H1 (cell line): Measurements from ENCODE around the gene KLHL26. TPM values are rescaled to one million over a fixed set of nuclear protein-coding genes. Genes with fewer than 3 reads are reported as not detected.

ENCODE experiments used
- CTCF ChIA-PET: fragments of 300-600 bp; sonication (Branson Sonifier 250); formaldehyde crosslinking; loops from one replicate; lab custom pipeline; 2021; ENCODE audit not compliant: partially characterized antibody; lab: Charles Lee
- POLR2A ChIA-PET: fragments of 300-600 bp; sonication (Branson Sonifier 250); formaldehyde crosslinking; loops from one replicate; lab custom pipeline; 2021; ENCODE audit warnings: inconsistent platforms; ENCODE audit not compliant: partially characterized antibody; lab: Charles Lee
- DNase-seq, 2 experiments: peaks; one replicate each; pipeline versions ENCODE4 v3.0.0 to v3.0.0-alpha.2; 2010 to 2022; ENCODE audit warnings: low spot score in 2 of 2, low read depth in 1 of 2, mixed read lengths in 1 of 2
- FAIRE-seq: peaks from 2 replicates; lab custom pipeline; 2011; peaks lifted over from hg19 to GRCh38; lab: Jason Lieb, UNC
- H2AFZ ChIP-seq: 2 replicates; pipeline ENCODE4 v1.8.1; 2012; ENCODE audit warnings: low read length, inconsistent platforms
- H2AK5ac ChIP-seq: 2 replicates; pipeline ENCODE4 v1.6.1; 2013; ENCODE audit warnings: low read depth, low read length
- H2BK120ac ChIP-seq: replicated peaks from 2 replicates; pipeline ENCODE3; 2013; ENCODE audit warnings: low read depth, low read length, inconsistent platforms
- H2BK12ac ChIP-seq: 2 replicates; pipeline ENCODE4 v1.6.1; 2013; ENCODE audit warnings: low read depth, low read length
- H2BK15ac ChIP-seq: 2 replicates; pipeline ENCODE4 v1.6.1; 2013; ENCODE audit warnings: low read length
- H2BK20ac ChIP-seq: 2 replicates; pipeline ENCODE4 v1.6.1; 2013; ENCODE audit warnings: low read length
- H2BK5ac ChIP-seq: 2 replicates; pipeline ENCODE4 v1.6.1; 2013; ENCODE audit warnings: low read depth, low read length
- H3K14ac ChIP-seq: 2 replicates; pipeline ENCODE4 v1.6.1; 2013; ENCODE audit warnings: inconsistent platforms; ENCODE audit not compliant: insufficient read length
- H3K18ac ChIP-seq: 2 replicates; pipeline ENCODE4 v1.6.1; 2013; ENCODE audit warnings: low read length; ENCODE audit errors: extremely low read depth
- H3K23ac ChIP-seq: 2 replicates; pipeline ENCODE4 v1.6.1; 2013; ENCODE audit warnings: inconsistent platforms; ENCODE audit not compliant: insufficient read length
- H3K23me2 ChIP-seq: 2 replicates; pipeline ENCODE4 v1.6.1; 2013; ENCODE audit warnings: low read depth, low read length
- H3K27ac ChIP-seq: 2 replicates; pipeline ENCODE4 v1.6.1; 2011; ENCODE audit warnings: low read depth, low read length, inconsistent platforms
- H3K27me3 ChIP-seq, 4 experiments: replicated peaks in 1 of 4; 1 replicate in 1 of 4; 2 replicates in 3 of 4; pipeline versions ENCODE4 v1.6.1 to v1.8.1; 2011 to 2013; ENCODE audit warnings: low read length in 3 of 4, mild to moderate bottlenecking in 3 of 4, inconsistent platforms in 2 of 4, mixed read lengths in 2 of 4, moderate library complexity in 1 of 4; ENCODE audit not compliant: control insufficient read depth in 3 of 4, insufficient read depth in 3 of 4; ENCODE audit errors: extremely low read depth in 1 of 4
- H3K36me3 ChIP-seq, 4 experiments: 2 replicates each; pipeline versions ENCODE4 v1.6.1 to v1.8.1; 2011 to 2013; ENCODE audit warnings: mild to moderate bottlenecking in 4 of 4, low read length in 3 of 4, moderate library complexity in 2 of 4, control low read depth in 1 of 4, inconsistent platforms in 1 of 4; ENCODE audit not compliant: insufficient read depth in 4 of 4, control insufficient read depth in 2 of 4
- H3K4ac ChIP-seq: replicated peaks from 2 replicates; pipeline ENCODE3; 2013; ENCODE audit warnings: low read length, low read depth, mixed read lengths, inconsistent platforms; ENCODE audit not compliant: insufficient read length
- H3K4me1 ChIP-seq, 4 experiments: replicated peaks in 1 of 4; 1 replicate in 1 of 4; 2 replicates in 3 of 4; pipeline versions ENCODE4 v1.6.1 to v1.8.1; 2011 to 2013; ENCODE audit warnings: low read length in 3 of 4, inconsistent platforms in 2 of 4, mixed read lengths in 1 of 4; ENCODE audit not compliant: insufficient read depth in 4 of 4, control insufficient read depth in 3 of 4
- H3K4me2 ChIP-seq, 2 experiments: 2 replicates each; pipeline versions ENCODE4 v1.6.1 to v1.8.1; 2011 to 2013; ENCODE audit warnings: low read depth in 2 of 2, low read length in 2 of 2, control low read depth in 1 of 2, inconsistent platforms in 1 of 2, mild to moderate bottlenecking in 1 of 2; ENCODE audit not compliant: insufficient read depth in 1 of 2
- H3K4me3 ChIP-seq, 4 experiments: fragments of 200-600, 300-600 bp in 1 of 4; sonication (generic), shearing (Covaris generic), sonication (Bioruptor Twin) in 1 of 4; 2 replicates each; pipeline versions ENCODE4 v1.5.1 to v1.8.1; 2011 to 2016; ENCODE audit warnings: low read length in 4 of 4, low read depth in 3 of 4, control low read depth in 2 of 4, inconsistent platforms in 2 of 4, mild to moderate bottlenecking in 2 of 4, mixed read lengths in 1 of 4, moderate library complexity in 1 of 4; ENCODE audit not compliant: insufficient read depth in 2 of 4; ENCODE audit errors: extremely low read depth in 1 of 4
- H3K56ac ChIP-seq: replicated peaks from 2 replicates; pipeline ENCODE3; 2013; ENCODE audit warnings: low read depth, mild to moderate bottlenecking, mixed read lengths, low read length, inconsistent platforms; ENCODE audit not compliant: insufficient read length
- H3K79me1 ChIP-seq: 2 replicates; pipeline ENCODE4 v1.6.1; 2013; ENCODE audit warnings: low read depth, low read length, control low read depth
- H3K79me2 ChIP-seq, 2 experiments: 2 replicates each; pipeline versions ENCODE4 v1.6.1 to v1.8.1; 2012 to 2013; ENCODE audit warnings: low read length in 2 of 2, mild to moderate bottlenecking in 2 of 2, inconsistent platforms in 1 of 2; ENCODE audit not compliant: insufficient read depth in 2 of 2, control insufficient read depth in 1 of 2
- H3K9ac ChIP-seq, 4 experiments: replicated peaks in 1 of 4; 1 replicate in 1 of 4; 2 replicates in 3 of 4; pipeline versions ENCODE4 v1.6.1 to v1.8.1; 2011 to 2013; ENCODE audit warnings: low read depth in 3 of 4, low read length in 3 of 4, control low read depth in 2 of 4, mild to moderate bottlenecking in 2 of 4, moderate library complexity in 2 of 4, inconsistent platforms in 1 of 4; ENCODE audit errors: extremely low read depth in 1 of 4
- H3K9me3 ChIP-seq, 2 experiments: 2 replicates each; pipeline versions ENCODE4 v1.6.1 to v1.8.1; 2012 to 2013; ENCODE audit warnings: mild to moderate bottlenecking in 2 of 2, moderate library complexity in 2 of 2, control low read depth in 1 of 2, inconsistent platforms in 1 of 2, low read depth in 1 of 2, low read length in 1 of 2, mixed read lengths in 1 of 2; ENCODE audit not compliant: insufficient read depth in 2 of 2
- H4K20me1 ChIP-seq, 2 experiments: replicated peaks in 1 of 2; 2 replicates each; pipeline versions ENCODE3 to v1.8.1; 2011 to 2013; ENCODE audit warnings: inconsistent platforms in 2 of 2, low read length in 2 of 2, mild to moderate bottlenecking in 1 of 2; ENCODE audit not compliant: insufficient read depth in 2 of 2, control insufficient read depth in 1 of 2
- H4K5ac ChIP-seq: 2 replicates; pipeline ENCODE4 v1.6.1; 2013; ENCODE audit warnings: low read length, low read depth, mixed read lengths, inconsistent platforms; ENCODE audit not compliant: insufficient read length
- H4K8ac ChIP-seq: 2 replicates; pipeline ENCODE4 v1.8.0; 2013; ENCODE audit warnings: mild to moderate bottlenecking, moderate library complexity, low read length, inconsistent platforms; ENCODE audit not compliant: insufficient read depth; ENCODE audit errors: extremely low read depth
- H4K91ac ChIP-seq: replicated peaks from 2 replicates; pipeline ENCODE3; 2013; ENCODE audit warnings: low read length, mixed read lengths, inconsistent platforms; ENCODE audit not compliant: insufficient read length
- BRCA1 ChIP-seq: IDR thresholded peaks from 2 replicates; pipeline ENCODE4 v1.6.1; 2012; ENCODE audit warnings: low read depth, low read length, improper control_type of control experiment
- CBX5 ChIP-seq: fragments of 300-800, 300-1000 bp; sonication (generic); IDR thresholded peaks from 2 replicates; pipeline ENCODE4 v1.7.1; 2016; ENCODE audit warnings: antibody characterized with exemption, low read length, low read depth
- EZH2 ChIP-seq: fragments of 200-600 bp; sonication (generic); IDR thresholded peaks from 2 replicates; pipeline ENCODE4 v1.7.1; 2012; ENCODE audit warnings: low read depth, mild to moderate bottlenecking, moderate library complexity, low read length, inconsistent platforms; ENCODE audit not compliant: severe bottlenecking
- GABPA ChIP-seq: IDR thresholded peaks from 2 replicates; pipeline ENCODE4 v1.6.1; 2011; ENCODE audit warnings: mild to moderate bottlenecking, low read length, moderate library complexity, borderline replicate concordance; ENCODE audit not compliant: insufficient read depth
- RNF2 ChIP-seq: fragments of 200-900, 300-1000 bp; sonication (generic); IDR thresholded peaks from 2 replicates; pipeline ENCODE4 v1.7.1; 2016; ENCODE audit warnings: borderline replicate concordance, low read depth, mild to moderate bottlenecking, antibody characterized with exemption, low read length; ENCODE audit not compliant: poor library complexity, severe bottlenecking; ENCODE audit errors: missing control alignments
- RXRA ChIP-seq: IDR thresholded peaks from 2 replicates; pipeline ENCODE4 v1.6.1; 2011; ENCODE audit warnings: low read depth, mild to moderate bottlenecking, low read length, moderate library complexity; ENCODE audit not compliant: insufficient read depth
- SIX5 ChIP-seq: IDR thresholded peaks from 2 replicates; pipeline ENCODE4 v1.6.1; 2011; ENCODE audit warnings: mild to moderate bottlenecking, low read depth, low read length
- SUZ12 ChIP-seq: fragments of 200-600 bp; sonication (generic); IDR thresholded peaks from 2 replicates; pipeline ENCODE4 v1.6.1; 2012; ENCODE audit warnings: mild to moderate bottlenecking, inconsistent platforms, low read length, moderate library complexity, mixed read lengths
- TEAD4 ChIP-seq: IDR thresholded peaks from 2 replicates; pipeline ENCODE4 v1.6.1; 2012; ENCODE audit warnings: low read depth, low read length, inconsistent platforms, mixed read lengths
- YY1 ChIP-seq: IDR thresholded peaks from 2 replicates; pipeline ENCODE4 v1.6.1; 2011; ENCODE audit warnings: low read depth, mild to moderate bottlenecking, low read length
- ZNF274 ChIP-seq: IDR thresholded peaks from 2 replicates; pipeline ENCODE4 v1.7.0; 2012; ENCODE audit warnings: low read length, borderline replicate concordance; ENCODE audit errors: extremely low read depth
- WGBS, 2 experiments: shearing (Covaris generic) in 1 of 2; methylation state at CpG; one replicate each; pipeline versions ENCODE4 v1.1.6 to v1.1.7; 2013 to 2015; ENCODE audit warnings: low lambda C conversion rate in 2 of 2, mixed read lengths in 2 of 2, inconsistent platforms in 1 of 2, low coverage in 1 of 2, missing lambda C conversion rate in 1 of 2; ENCODE audit not compliant: insufficient replicate concordance in 2 of 2, insufficient coverage in 1 of 2, insufficient read length in 1 of 2; ENCODE audit errors: extremely low coverage in 1 of 2, missing lambda C conversion rate in 1 of 2; 5-methylcytosine and 5-hydroxymethylcytosine counted together
- polyA plus RNA-seq, 7 experiments: library from polyadenylated mRNA; depleted of rRNA in 3 of 7; stranded (reverse) in 5 of 7; unstranded in 2 of 7; fragments of >200 nt in 5 of 7; fragments of 200-250 nt in 2 of 7; gene quantifications; 1 replicate in 5 of 7; 2 replicates in 1 of 7; 4 replicates in 1 of 7; pipeline versions ENCODE4 v1.2.1 to v1.2.3, GENCODE V29; 2011 to 2013; ENCODE audit warnings: missing spikeins in 2 of 7, mixed read lengths in 2 of 7
- total RNA-seq: library from RNA; stranded (reverse); fragmentation: NEBNext Ultra II Directional; extraction: Animal tissue kit (Norgen Biotek cat#: 25700); gene quantifications from 2 replicates; pipeline ENCODE4 v1.2.1, GENCODE V29; 2021

Gene KLHL26
- total and polyA plus RNA-seq, 2 of the 8 experiments (the other 6 are each of a cell fraction or from before 2014, with no cell fraction given) = 2.2 to 8.8 TPM

- Histone ChIP-seq H3K79me1 (no peaks in the 10 kb centered on the region), H3K79me2 (no peaks in the 10 kb centered on the region), H3K23me2 (peaks cover 23% of the 10 kb centered on the region; the same call in 1 of the 2 replicates), H2BK15ac (no peak overlapping the region), H3K27ac (no peak overlapping the region), H3K9ac (no peak overlapping the region), H2BK12ac (no peak overlapping the region), H3K56ac (no peak overlapping the region), H2BK5ac (no peak overlapping the region), H3K4me1 (peaks cover 32 to 54% (median 44%) of the 10 kb centered on the region in 4 experiments), H3K18ac (peak overlapping the region; percentile 19; the same call in 1 of the 2 replicates), H3K9me3 (no peaks in the 10 kb centered on the region), H2AK5ac (no peak overlapping the region), H3K14ac (no peak overlapping the region), H3K4ac (no peak overlapping the region), H3K36me3 (peaks cover 0 to 14% (median 0%) of the 10 kb centered on the region in 4 experiments; a peak in 1 of 8 replicates), H2BK120ac (no peak overlapping the region), H4K8ac (peak overlapping the region; percentile 35; the same call in 1 of the 2 replicates), H3K23ac (no peak overlapping the region), H3K4me2 (peak overlapping the region; percentile 64 to 65), H2BK20ac (no peak overlapping the region; the same call in 1 of the 2 replicates), H2AFZ (no peak overlapping the region), H3K27me3 (peaks cover 83 to 95% (median 95%) of the 10 kb centered on the region in 4 experiments), H4K20me1 (peaks cover 0 to 16% of the 10 kb centered on the region in 2 experiments), H4K91ac (no peak overlapping the region), H3K4me3 (peak overlapping the region in 2 of 4 experiments; percentile 17 to 49; a peak in 3 of 8 replicates), H4K5ac (no peak overlapping the region)
- FAIRE-seq (no peak), DNase-seq (peak in 1 of 2 experiments; percentile 64)
- 6% methylated on average over 54 of the region's 68 CpGs; no CpG with 5 or more reads in 1 of the 2 experiments for WGBS, 2 experiments
- ChIA-PET CTCF (interaction anchor here (0.7 to 1.1 kb wide), 3 partner anchors 17 to 1214 kb away, joined by 3 read pairs; no protein-coding TSS in a partner anchor), POLR2A (interaction anchor here (0.7 to 1.4 kb wide), 5 partner anchors 18 to 33 kb away, joined by 3 to 4 read pairs (median 3); partner anchors contain the start of gene REX1BD)
- TF ChIP-seq RXRA (no peak), SIX5 (no peak), BRCA1 (no peak), GABPA (no peak), YY1 (no peak), ZNF274 (no peak), CBX5 (no peak), SUZ12 (peak; percentile 99), TEAD4 (no peak), EZH2 (peak; percentile 98), RNF2 (peak; percentile 74)
These were observed 29.4 kb upstream of the KLHL26 start for GRCh38 chr19:18607226-18608101.
